ENCODE data around the gene CAPN9.

Gene CAPN9

GRCh38 chr1:230798491-230798890 is 51.3 kb downstream of the CAPN9 start:
- no peak for DNase-seq (ENCODE audit: low read depth)

- DNase-seq (ENCODE audit: low read depth) = no peak
Observed at GRCh38 chr1:230800891-230801840, 54.0 kb downstream of the CAPN9 start.

- DNase-seq (ENCODE audit: low read depth) = no peak
Observed at GRCh38 chr1:230804396-230804795, 57.2 kb downstream of the CAPN9 start.

GRCh38 chr1:230806552-230806951 is 59.4 kb downstream of the CAPN9 start:
- no peak for DNase-seq (ENCODE audit: low read depth)

- no peak for DNase-seq (ENCODE audit: low read depth)
Observed at GRCh38 chr1:230807029-230807428, 59.8 kb downstream of the CAPN9 start.

GRCh38 chr1:230807561-230808280 is 60.5 kb downstream of the CAPN9 start:
- DNase-seq (ENCODE audit: low read depth) = no peak

GRCh38 chr1:230808281-230808872 is 61.2 kb downstream of the CAPN9 start:
- no peak for DNase-seq (ENCODE audit: low read depth)

- no peak for DNase-seq (ENCODE audit: low read depth)
Observed at GRCh38 chr1:230809256-230809990, 62.2 kb downstream of the CAPN9 start.

GRCh38 chr1:230812568-230812967 is 65.4 kb downstream of the CAPN9 start:
- DNase-seq (ENCODE audit: low read depth) = no peak

- no peak for DNase-seq (ENCODE audit: low read depth)
Observed at GRCh38 chr1:230814949-230815692, 67.9 kb downstream of the CAPN9 start.

GRCh38 chr1:230816018-230816417 is 68.8 kb downstream of the CAPN9 start:
- no peak for DNase-seq (ENCODE audit: low read depth)

GRCh38 chr1:230818367-230818766 is 71.2 kb downstream of the CAPN9 start:
- DNase-seq (ENCODE audit: low read depth) = no peak

GRCh38 chr1:230818901-230819300 is 71.7 kb downstream of the CAPN9 start:
- no peak for DNase-seq (ENCODE audit: low read depth)

- no peak for DNase-seq (ENCODE audit: low read depth)
Observed at GRCh38 chr1:230819976-230820375, 72.8 kb downstream of the CAPN9 start.

- no peak for DNase-seq (ENCODE audit: low read depth)
Observed at GRCh38 chr1:230820568-230820967, 73.4 kb downstream of the CAPN9 start.

GRCh38 chr1:230821346-230821745 is 74.2 kb downstream of the CAPN9 start:
- no peak for DNase-seq (ENCODE audit: low read depth)

- DNase-seq (ENCODE audit: low read depth) = peak; percentile 74
Observed at GRCh38 chr1:230822092-230822581, 74.9 kb downstream of the CAPN9 start.

- peak; percentile 50 for DNase-seq (ENCODE audit: low read depth)
Observed at GRCh38 chr1:230823426-230823825, 76.2 kb downstream of the CAPN9 start.

GRCh38 chr1:230823931-230824381 is 76.8 kb downstream of the CAPN9 start:
- no peak for DNase-seq (ENCODE audit: low read depth)

GRCh38 chr1:230824551-230824918 is 77.3 kb downstream of the CAPN9 start:
- peak; percentile 41 for DNase-seq (ENCODE audit: low read depth)
